Loucy (cell line): ENCODE measurements around the gene MOSMO.

Source experiments
- H2AFZ ChIP-seq: fragments of 200-600 bp; sonication (generic); 2 replicates; pipeline ENCODE4 v1.6.0; 2016; ENCODE audit warnings: antibody characterized with exemption, mild to moderate bottlenecking, low read length, moderate library complexity
- H3F3A ChIP-seq: fragments of 200-600 bp; 2 replicates; pipeline ENCODE4 v1.6.0; 2016; ENCODE audit warnings: antibody characterized with exemption, low read depth, mild to moderate bottlenecking
- H3K27me3 ChIP-seq: fragments of 200-600 bp; sonication (generic); 2 replicates; pipeline ENCODE4 v1.6.1; 2014; ENCODE audit warnings: low read length, mild to moderate bottlenecking; ENCODE audit not compliant: insufficient read depth, poor library complexity, severe bottlenecking
- H3K36me3 ChIP-seq: fragments of 200-600 bp; sonication (generic); 2 replicates; pipeline ENCODE4 v1.6.1; 2016; ENCODE audit warnings: low read length; ENCODE audit not compliant: insufficient read depth
- H3K4me1 ChIP-seq: fragments of 200-600 bp; sonication (generic); 2 replicates; pipeline ENCODE4 v1.5.1; 2014; ENCODE audit warnings: low read length, mild to moderate bottlenecking; ENCODE audit not compliant: insufficient read depth, poor library complexity, severe bottlenecking
- H3K4me2 ChIP-seq: fragments of 200-600 bp; sonication (generic); 2 replicates; pipeline ENCODE4 v1.6.0; 2014; ENCODE audit warnings: antibody characterized with exemption, low read length, low read depth, mild to moderate bottlenecking; ENCODE audit not compliant: poor library complexity, severe bottlenecking
- H3K4me3 ChIP-seq: fragments of 200-600 bp; sonication (generic); 2 replicates; pipeline ENCODE4 v1.5.1; 2014; ENCODE audit warnings: low read length, mild to moderate bottlenecking, mixed read lengths; ENCODE audit not compliant: poor library complexity, severe bottlenecking
- H3K79me2 ChIP-seq: fragments of 200-600 bp; sonication (generic); 2 replicates; pipeline ENCODE4 v1.6.1; 2014; ENCODE audit warnings: low read length; ENCODE audit not compliant: insufficient read depth
- H3K9ac ChIP-seq: fragments of 200-600 bp; sonication (generic); 2 replicates; pipeline ENCODE4 v1.6.0; 2014; ENCODE audit warnings: mild to moderate bottlenecking, low read depth, low read length, moderate library complexity; ENCODE audit not compliant: poor library complexity, severe bottlenecking
- H3K9me2 ChIP-seq: fragments of 200-600 bp; sonication (generic); replicated peaks from 2 replicates; pipeline ENCODE4 v1.6.1; 2016; ENCODE audit warnings: low read depth, low read length, mixed read lengths
- H3K9me3 ChIP-seq: fragments of 200-600 bp; sonication (generic); 2 replicates; pipeline ENCODE4 v1.6.1; 2014; ENCODE audit warnings: mild to moderate bottlenecking, antibody characterized with exemption, low read length, low read depth; ENCODE audit not compliant: insufficient read depth
- H4K20me1 ChIP-seq: fragments of 200-600 bp; sonication (generic); 2 replicates; pipeline ENCODE4 v1.6.0; 2014; ENCODE audit warnings: antibody characterized with exemption, low read length, mild to moderate bottlenecking; ENCODE audit not compliant: insufficient read depth, poor library complexity, severe bottlenecking
- CTCF ChIP-seq: fragments of 200-600 bp; sonication (generic); conservative IDR thresholded peaks from 2 replicates; pipeline ENCODE4 v1.5.1; 2014; ENCODE audit warnings: mild to moderate bottlenecking, antibody characterized with exemption, low read length
- EZH2phosphoT487 ChIP-seq: fragments of 200-600 bp; IDR thresholded peaks from 2 replicates; pipeline ENCODE4 v1.6.1; 2018; ENCODE audit warnings: antibody characterized with exemption, mild to moderate bottlenecking, moderate library complexity, borderline replicate concordance

Gene MOSMO

GRCh38 chr16:22078656-22079055 lies 70.7 kb downstream of the MOSMO start:
- H3K4me2 ChIP-seq: no peak overlapping the region
- H3K27me3 ChIP-seq: no peaks in the 10 kb centered on the region
- no peaks in the 10 kb centered on the region for H3K9me2 ChIP-seq
- TF ChIP-seq CTCF (no peak), EZH2phosphoT487 (no peak)
- H2AFZ ChIP-seq: no peak overlapping the region
- no peaks in the 10 kb centered on the region for H3K4me1 ChIP-seq
- H3K36me3 ChIP-seq: no peaks in the 10 kb centered on the region
- no peaks in the 10 kb centered on the region for H3F3A ChIP-seq
- H3K4me3 ChIP-seq: no peak overlapping the region
- H3K9ac ChIP-seq: no peak overlapping the region
- H4K20me1 ChIP-seq: no peaks in the 10 kb centered on the region
- H3K79me2 ChIP-seq: no peaks in the 10 kb centered on the region
- no peaks in the 10 kb centered on the region for H3K9me3 ChIP-seq

GRCh38 chr16:22081050-22081449 lies 73.1 kb downstream of the MOSMO start:
- TF ChIP-seq CTCF (no peak), EZH2phosphoT487 (no peak)
- H3K36me3 ChIP-seq: no peaks in the 10 kb centered on the region
- H4K20me1 ChIP-seq: no peaks in the 10 kb centered on the region
- H3F3A ChIP-seq: no peaks in the 10 kb centered on the region
- H2AFZ ChIP-seq: no peak overlapping the region
- H3K27me3 ChIP-seq: no peaks in the 10 kb centered on the region
- H3K9me2 ChIP-seq: no peaks in the 10 kb centered on the region
- no peaks in the 10 kb centered on the region for H3K79me2 ChIP-seq
- H3K4me3 ChIP-seq: no peak overlapping the region
- no peaks in the 10 kb centered on the region for H3K9me3 ChIP-seq
- H3K9ac ChIP-seq: no peak overlapping the region
- H3K4me1 ChIP-seq: no peaks in the 10 kb centered on the region
- no peak overlapping the region for H3K4me2 ChIP-seq

- Histone ChIP-seq H3K4me2 (no peak overlapping the region), H3K36me3 (no peaks in the 10 kb centered on the region), H3K27me3 (no peaks in the 10 kb centered on the region), H3K79me2 (no peaks in the 10 kb centered on the region), H3K4me3 (no peak overlapping the region), H3F3A (no peaks in the 10 kb centered on the region), H3K9me2 (no peaks in the 10 kb centered on the region), H2AFZ (no peak overlapping the region), H3K9me3 (no peaks in the 10 kb centered on the region), H3K4me1 (no peaks in the 10 kb centered on the region), H3K9ac (no peak overlapping the region), H4K20me1 (no peaks in the 10 kb centered on the region)
- TF ChIP-seq EZH2phosphoT487 (no peak), CTCF (no peak)
Measured at GRCh38 chr16:22086440-22086839, 78.5 kb downstream of the MOSMO start.
